ENCODE data around the gene TNNI2. TPM values are rescaled to one million over a fixed set of nuclear protein-coding genes. Genes with fewer than 3 reads are reported as not detected.

TNNI2 gene
- total RNA-seq, 1 donor from 2014 or later = not detected

DNA sequence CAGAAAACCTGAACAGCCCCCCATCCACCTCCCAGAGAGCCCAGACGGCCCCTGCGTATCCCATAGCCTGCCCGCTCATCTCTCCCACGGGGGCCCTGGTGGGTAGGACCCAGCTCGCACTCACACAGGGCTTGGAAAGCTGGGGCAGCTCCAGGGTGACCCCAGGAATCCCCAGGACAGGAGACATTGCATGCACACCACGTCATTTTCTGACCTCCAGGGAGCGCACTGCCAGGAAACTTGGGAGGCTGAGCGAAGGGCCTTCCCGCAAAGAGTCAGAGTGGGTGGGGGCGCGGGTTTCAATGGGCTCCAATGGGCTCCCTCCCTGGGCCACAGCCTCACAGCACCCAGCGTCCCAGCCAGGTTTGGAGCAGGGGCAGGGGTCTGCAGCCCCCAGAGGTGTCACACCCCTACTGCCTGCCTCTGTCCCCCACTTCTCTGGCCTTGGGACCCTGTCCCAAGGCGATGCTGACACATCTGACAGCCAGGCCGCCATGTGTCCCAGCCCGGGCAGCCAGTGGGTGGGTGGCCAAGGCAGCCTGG is 12.2 kb upstream of the TNNI2 start:
- Histone ChIP-seq H3K4me3 (ENCODE audit: low read depth, low read length) (no peak overlapping the region), H3K27me3 (ENCODE audit: control insufficient read depth, insufficient read depth, low read length) (no peaks in the 10 kb centered on the region), H3K36me3 (ENCODE audit: control insufficient read depth, insufficient read depth, low read length) (no peaks in the 10 kb centered on the region)
- no peak for DNase-seq (ENCODE audit: low read depth)
- TF ChIP-seq, protein P1, sequence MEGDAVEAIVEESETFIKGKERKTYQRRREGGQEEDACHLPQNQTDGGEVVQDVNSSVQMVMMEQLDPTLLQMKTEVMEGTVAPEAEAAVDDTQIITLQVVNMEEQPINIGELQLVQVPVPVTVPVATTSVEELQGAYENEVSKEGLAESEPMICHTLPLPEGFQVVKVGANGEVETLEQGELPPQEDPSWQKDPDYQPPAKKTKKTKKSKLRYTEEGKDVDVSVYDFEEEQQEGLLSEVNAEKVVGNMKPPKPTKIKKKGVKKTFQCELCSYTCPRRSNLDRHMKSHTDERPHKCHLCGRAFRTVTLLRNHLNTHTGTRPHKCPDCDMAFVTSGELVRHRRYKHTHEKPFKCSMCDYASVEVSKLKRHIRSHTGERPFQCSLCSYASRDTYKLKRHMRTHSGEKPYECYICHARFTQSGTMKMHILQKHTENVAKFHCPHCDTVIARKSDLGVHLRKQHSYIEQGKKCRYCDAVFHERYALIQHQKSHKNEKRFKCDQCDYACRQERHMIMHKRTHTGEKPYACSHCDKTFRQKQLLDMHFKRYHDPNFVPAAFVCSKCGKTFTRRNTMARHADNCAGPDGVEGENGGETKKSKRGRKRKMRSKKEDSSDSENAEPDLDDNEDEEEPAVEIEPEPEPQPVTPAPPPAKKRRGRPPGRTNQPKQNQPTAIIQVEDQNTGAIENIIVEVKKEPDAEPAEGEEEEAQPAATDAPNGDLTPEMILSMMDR (IDR thresholded peaks at IDR 0.05; ENCODE audit: insufficient read depth, low read length, poor library complexity, severe bottlenecking) = no peak

DNA sequence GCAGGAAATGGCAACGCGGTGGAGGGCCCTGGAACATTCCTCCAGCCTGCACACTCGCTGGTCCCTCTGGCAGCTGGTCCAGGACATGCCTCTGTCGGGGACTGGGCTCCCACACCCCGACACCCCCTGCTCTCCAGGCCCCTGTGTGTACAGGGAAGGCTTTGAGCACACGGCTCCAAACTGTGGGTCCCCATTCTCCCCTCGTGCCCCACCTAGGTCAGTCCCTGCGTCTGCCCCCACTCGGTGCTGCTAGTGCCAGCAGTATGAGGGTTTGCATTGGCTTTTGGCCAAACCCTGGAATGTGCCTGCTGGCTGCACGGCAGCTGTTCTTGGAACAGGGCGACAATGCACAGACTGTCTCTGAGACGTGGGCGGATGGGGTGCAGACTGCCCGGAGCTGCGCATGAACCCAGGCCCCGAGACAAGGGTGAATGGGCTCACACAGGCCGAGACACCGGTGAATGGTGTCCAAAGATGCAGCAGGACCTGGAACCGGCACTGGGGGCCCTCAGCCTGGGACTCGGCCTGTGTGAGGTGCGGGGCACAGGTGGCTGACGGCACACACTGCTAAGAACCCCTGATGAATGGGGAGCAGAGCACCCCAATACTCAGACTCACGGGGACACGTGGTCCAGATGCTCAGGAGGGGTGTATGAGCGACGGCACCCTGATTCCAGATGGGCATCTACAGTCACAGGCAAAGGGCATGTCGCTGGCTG is 11.5 kb upstream of the TNNI2 start:
- Histone ChIP-seq H3K36me3 (ENCODE audit: control insufficient read depth, insufficient read depth, low read length) (no peaks in the 10 kb centered on the region), H3K4me3 (ENCODE audit: low read depth, low read length) (no peak overlapping the region), H3K27me3 (ENCODE audit: control insufficient read depth, insufficient read depth, low read length) (no peaks in the 10 kb centered on the region)
- DNase-seq (ENCODE audit: low read depth) = peak; percentile 58
- TF ChIP-seq, protein P1 (IDR thresholded peaks at IDR 0.05; ENCODE audit: insufficient read depth, low read length, poor library complexity, severe bottlenecking) = no peak

DNA sequence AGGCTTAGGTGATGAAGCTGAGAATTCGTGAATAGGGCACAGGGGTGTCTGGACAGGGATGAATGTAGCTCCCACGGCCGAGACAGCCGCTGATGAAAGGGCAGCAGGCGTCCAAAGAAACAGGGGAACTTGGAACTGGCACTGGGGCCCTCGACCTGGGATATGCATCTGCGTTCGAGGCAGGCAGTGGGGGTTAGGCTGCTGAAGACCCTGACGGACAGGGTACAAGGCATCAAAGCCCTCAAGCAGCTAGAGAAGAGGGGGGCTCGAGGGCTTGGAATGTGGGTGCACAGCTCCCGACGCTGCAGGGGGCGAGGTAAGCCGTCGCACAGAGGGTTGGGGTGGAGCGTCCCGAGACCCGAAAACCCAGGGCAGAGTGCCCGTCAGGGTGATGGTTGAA is 10.8 kb upstream of the TNNI2 start:
- DNase-seq (ENCODE audit: low read depth) = no peak
- Histone ChIP-seq H3K4me3 (ENCODE audit: low read depth, low read length) (no peak overlapping the region), H3K36me3 (ENCODE audit: control insufficient read depth, insufficient read depth, low read length) (no peaks in the 10 kb centered on the region), H3K27me3 (ENCODE audit: control insufficient read depth, insufficient read depth, low read length) (peaks cover 1% of the 10 kb centered on the region)
- TF ChIP-seq, protein P1 (IDR thresholded peaks at IDR 0.05; ENCODE audit: insufficient read depth, low read length, poor library complexity, severe bottlenecking) = no peak

DNA sequence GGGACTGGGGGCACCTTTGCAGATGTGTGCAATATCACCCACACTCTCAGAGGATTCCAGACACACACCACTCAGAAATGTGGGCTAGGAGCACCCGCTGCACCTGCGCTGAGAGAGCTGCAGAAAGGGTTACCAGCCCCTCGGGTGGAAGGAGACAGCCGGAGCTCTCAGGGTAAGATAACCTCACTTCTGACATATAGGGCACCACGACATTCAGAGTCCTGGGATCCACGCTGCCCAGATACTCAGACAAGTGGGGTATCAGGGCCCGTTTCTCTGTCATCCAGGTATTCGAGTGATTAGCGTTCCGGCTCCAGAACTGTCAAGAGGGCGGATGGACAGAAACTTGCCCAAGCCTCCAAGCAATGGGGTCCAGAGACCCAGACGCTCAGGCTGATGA is 10.2 kb upstream of the TNNI2 start:
- Histone ChIP-seq H3K4me3 (ENCODE audit: low read depth, low read length) (no peak overlapping the region), H3K27me3 (ENCODE audit: control insufficient read depth, insufficient read depth, low read length) (peaks cover 7% of the 10 kb centered on the region), H3K36me3 (ENCODE audit: control insufficient read depth, insufficient read depth, low read length) (no peaks in the 10 kb centered on the region)
- no peak for DNase-seq (ENCODE audit: low read depth)
- TF ChIP-seq, protein P1 (IDR thresholded peaks at IDR 0.05; ENCODE audit: insufficient read depth, low read length, poor library complexity, severe bottlenecking) = no peak

DNA sequence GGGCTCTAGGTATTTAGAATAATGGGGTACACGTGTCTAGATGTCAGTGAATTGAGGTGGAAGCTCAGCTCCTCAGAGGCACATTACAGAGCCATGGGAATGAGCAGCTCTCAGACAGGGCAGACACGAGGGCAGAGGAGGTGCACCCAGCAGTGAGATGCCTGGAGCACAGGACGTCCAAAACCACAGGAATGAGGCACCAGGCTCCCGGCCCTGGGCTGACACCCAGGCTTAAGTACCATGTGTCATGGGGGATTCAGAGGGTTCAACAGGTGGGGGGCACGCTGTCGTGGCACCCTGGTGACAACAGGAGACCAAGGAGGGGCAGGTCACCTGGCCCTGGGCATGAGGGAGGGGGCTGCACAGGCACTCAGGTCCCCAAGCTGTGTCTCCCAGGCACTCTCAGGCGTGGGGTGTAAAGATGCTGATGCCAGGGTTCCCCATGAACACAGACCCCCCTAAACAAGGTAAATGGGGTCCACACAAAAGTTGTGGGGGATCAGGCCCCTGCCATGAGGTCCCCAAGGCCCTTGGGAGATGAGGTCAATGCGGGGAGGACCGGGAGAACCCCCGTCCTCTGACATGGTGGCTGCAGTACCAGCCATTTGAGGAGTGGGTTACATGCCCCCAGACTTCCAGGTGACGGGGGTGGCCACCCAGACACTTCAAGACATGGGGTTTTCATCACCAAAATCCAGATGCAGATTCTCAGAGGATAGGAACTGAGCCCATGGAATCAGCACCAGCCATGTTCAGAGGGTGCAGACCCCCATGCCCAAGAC is 9.6 kb upstream of the TNNI2 start:
- peak; percentile 48 for DNase-seq (ENCODE audit: low read depth)
- no peak overlapping the region for H3K4me3 ChIP-seq (ENCODE audit: low read depth, low read length)
- H3K36me3 ChIP-seq (ENCODE audit: control insufficient read depth, insufficient read depth, low read length) = no peaks in the 10 kb centered on the region
- H3K27me3 ChIP-seq (ENCODE audit: control insufficient read depth, insufficient read depth, low read length) = peaks cover 7% of the 10 kb centered on the region
- TF ChIP-seq, protein P1 (IDR thresholded peaks at IDR 0.05; ENCODE audit: insufficient read depth, low read length, poor library complexity, severe bottlenecking) = no peak

Data from kidney epithelial cell (primary cell).